ENCODE data around the gene TPRN.

TPRN gene

DNA sequence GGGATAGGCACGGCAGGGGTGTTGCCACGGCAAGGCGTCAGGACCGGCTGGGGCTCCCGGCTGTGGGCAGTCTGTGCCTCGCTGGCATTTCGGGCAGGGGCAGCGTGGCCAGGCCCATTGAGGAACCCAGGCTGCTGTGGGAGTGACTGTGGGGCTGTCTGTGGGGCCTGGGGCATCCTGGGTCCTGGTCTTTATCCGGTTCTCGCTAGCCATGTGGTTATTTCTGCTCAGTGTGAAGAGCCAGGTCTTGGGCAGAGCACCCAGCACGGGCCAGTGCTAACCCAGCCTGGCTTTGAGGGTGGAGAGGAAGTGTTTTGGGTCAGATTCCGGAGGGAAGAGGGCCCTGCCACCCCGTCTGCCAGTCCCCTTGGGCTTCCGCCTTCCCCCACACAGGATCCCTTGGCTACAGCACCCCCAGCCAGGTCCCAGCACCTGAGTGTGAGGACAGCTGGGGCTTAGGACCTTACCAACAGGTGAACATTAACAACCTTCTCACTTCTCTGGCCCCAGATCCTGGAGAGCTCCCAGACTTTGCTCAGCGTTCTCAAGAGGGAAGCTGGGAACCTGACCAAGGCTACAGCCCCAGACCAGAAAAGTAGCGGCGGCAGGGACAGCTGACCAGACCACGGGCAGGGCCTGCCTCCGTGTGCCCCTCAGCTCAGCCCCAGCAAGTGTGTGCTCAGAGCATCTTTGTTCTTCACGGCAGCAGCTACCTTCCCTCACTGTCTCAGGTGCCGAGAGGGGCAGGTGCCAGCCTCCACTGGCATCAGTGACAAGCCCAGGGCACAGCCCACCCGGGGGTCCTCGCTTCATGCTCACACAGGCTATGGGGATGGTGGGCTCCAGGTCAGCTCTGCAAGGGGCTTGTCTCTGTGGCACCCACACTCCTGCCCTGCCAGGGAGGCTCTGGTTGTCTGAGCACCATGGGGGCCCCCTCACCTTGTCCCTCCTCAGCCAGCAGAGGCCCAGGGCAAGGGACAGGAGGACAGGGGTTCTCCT, 10.9 kb downstream of the TPRN start:
- TF ChIP-seq TAF1 (IDR thresholded peaks at IDR 0.05; ENCODE audit: borderline replicate concordance, low read depth, low read length) (no peak), POLR2AphosphoS5 (IDR thresholded peaks at IDR 0.05; ENCODE audit: low read depth, low read length) (no peak), POLR2A (IDR thresholded peaks at IDR 0.05; ENCODE audit: low read depth, low read length) (0 out of 2 replicates have a peak, but pooled peaks have one; percentile 1)
- DNase-seq (ENCODE audit: insufficient read length): no peak
- no peak for FAIRE-seq

DNA sequence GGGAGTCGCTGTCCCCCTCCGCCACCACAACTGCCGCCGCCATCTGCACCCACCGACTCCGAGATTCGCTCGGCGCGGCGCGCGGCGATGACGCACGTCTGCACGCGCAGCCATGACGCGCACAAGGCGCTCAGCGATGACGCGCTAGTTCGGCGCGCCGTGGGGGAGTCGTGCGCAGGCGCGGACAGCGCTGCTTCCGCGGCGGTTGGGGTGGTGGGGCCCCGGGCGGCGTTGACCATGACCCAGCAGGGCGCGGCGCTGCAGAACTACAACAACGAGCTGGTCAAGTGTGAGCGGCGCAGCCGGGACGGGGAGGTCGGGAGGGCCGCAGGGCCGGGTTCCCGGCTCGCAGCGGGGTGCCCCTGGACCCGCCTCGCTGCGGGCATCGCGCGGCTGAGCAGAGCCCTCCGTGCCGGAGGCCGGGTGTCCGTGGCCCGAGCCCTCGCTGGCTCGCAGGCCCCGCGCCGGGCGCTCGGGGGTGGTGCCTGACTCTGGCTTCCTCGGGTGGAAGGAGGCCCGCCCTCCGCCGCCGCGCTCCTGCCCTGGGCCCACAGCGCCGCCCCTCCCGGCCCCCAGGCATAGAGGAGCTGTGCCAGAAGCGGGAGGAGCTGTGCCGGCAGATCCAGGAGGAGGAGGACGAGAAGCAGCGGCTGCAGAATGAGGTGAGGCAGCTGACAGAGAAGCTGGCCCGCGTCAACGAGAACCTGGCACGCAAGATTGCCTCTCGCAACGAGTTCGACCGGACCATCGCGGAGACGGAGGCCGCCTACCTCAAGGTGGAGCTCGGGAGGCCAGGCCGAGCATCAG, 11.8 kb downstream of the TPRN start, which contains the start of the genes ANAPC2 and SSNA1:
Gene ANAPC2 (minus strand): TSS at position 71 of the 807 bp plus-strand sequence. CDS start 28 bp downstream, at position 43.
Gene SSNA1 (plus strand): TSS at position 187 of the 807 bp plus-strand sequence. CDS start 51 bp downstream, at position 238.
- DNase-seq (ENCODE audit: insufficient read length): peak; percentile 91
- peak; percentile 80 for TF ChIP-seq POLR2AphosphoS5 (IDR thresholded peaks at IDR 0.05; ENCODE audit: low read depth, low read length)
- peak; percentile 78 for TF ChIP-seq TAF1 (IDR thresholded peaks at IDR 0.05; ENCODE audit: borderline replicate concordance, low read depth, low read length)
- peak; percentile 90 for TF ChIP-seq POLR2A (IDR thresholded peaks at IDR 0.05; ENCODE audit: low read depth, low read length)
- peak; percentile 100 for FAIRE-seq

DNA sequence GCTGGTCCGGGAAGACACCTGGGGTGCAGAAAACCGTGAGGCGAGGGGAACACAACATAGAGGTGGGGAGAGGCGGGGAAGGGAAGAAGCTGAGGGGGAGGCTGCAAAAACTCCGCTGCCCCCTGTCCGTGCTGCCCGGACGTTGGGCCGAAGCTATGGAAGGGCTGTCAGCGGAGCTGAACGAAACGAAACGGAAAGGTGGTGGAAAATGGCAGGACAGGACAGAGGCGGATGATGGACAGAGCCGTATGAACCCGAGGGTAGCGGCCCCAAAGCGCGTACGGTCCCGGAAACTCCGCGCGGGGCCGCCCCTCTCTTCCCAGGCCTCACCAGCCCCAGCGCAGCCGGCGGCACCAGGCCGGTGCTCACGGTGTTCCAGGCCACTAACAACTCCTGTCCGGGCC, 12.5 kb downstream of the TPRN start:
- no peak for TF ChIP-seq TAF1 (IDR thresholded peaks at IDR 0.05; ENCODE audit: borderline replicate concordance, low read depth, low read length)
- TF ChIP-seq POLR2A (IDR thresholded peaks at IDR 0.05; ENCODE audit: low read depth, low read length): no peak
- no peak for TF ChIP-seq POLR2AphosphoS5 (IDR thresholded peaks at IDR 0.05; ENCODE audit: low read depth, low read length)
- FAIRE-seq: no peak
- no peak for DNase-seq (ENCODE audit: insufficient read length)

DNA sequence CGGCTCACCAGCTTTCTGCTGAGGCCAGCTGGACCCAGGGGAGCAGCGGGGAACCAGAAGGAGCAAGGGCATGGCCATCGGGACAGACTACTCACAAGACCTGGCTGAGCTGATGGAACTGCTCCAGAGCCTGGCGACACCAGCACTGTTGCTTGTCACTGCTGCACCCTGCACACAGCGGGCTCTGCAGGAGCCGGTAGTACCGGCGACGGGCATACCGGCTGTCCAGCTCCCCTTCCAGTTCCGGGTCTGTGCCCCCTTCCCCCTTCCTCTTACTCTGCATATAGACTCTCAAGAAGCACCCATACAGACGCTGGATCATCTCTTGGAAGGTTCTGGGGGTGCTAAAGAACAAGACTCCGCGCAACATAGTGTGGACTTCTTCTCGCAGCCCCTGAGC, 13.2 kb downstream of the TPRN start:
- FAIRE-seq (peak; percentile 21), DNase-seq (ENCODE audit: insufficient read length) (no peak)
- TF ChIP-seq POLR2AphosphoS5 (IDR thresholded peaks at IDR 0.05; ENCODE audit: low read depth, low read length) (no peak), TAF1 (IDR thresholded peaks at IDR 0.05; ENCODE audit: borderline replicate concordance, low read depth, low read length) (no peak), POLR2A (IDR thresholded peaks at IDR 0.05; ENCODE audit: low read depth, low read length) (no peak)

DNA sequence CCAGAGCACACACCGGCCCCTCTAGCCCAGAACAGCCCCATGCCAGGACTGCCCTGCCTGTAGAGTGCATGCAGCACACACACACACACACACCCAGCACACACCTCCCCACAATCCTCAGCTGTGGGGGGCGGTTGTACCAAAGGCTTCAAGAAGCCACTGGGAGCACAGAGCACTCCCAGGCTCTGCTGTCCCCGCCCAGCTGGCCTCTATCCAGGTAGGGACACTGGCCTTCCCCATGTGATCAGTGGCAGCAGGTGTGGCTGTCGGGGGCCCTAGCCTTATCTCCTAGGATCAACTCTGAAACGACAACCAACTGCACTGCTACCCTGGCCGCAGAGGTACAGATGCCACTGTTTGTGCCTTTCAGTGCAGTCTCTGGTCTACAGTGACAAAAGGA, 14.2 kb downstream of the TPRN start:
- TF ChIP-seq POLR2AphosphoS5 (IDR thresholded peaks at IDR 0.05; ENCODE audit: low read depth, low read length) (no peak), TAF1 (IDR thresholded peaks at IDR 0.05; ENCODE audit: borderline replicate concordance, low read depth, low read length) (no peak), POLR2A (IDR thresholded peaks at IDR 0.05; ENCODE audit: low read depth, low read length) (no peak)
- DNase-seq (ENCODE audit: insufficient read length) (no peak), FAIRE-seq (no peak)

DNA sequence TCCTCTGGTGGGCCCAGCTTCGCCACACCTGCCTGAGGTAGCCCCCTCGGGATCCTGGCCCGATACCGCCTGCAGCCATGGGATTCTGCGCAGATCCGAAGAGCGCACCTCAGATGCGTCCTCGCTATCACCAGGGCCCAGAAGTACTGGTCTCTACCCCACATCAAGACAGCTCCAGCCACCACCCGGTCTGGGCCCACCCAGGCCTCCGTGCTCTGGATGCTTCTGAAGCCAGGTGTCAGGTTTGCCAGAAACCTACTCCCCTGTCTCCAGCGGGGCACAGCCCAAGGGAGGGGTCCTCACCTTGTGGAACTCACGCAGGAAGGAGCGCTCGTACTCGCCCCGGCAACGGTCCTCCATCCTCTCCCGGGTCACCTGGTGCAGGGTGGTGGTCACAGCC, 14.6 kb downstream of the TPRN start:
- no peak for TF ChIP-seq POLR2A (IDR thresholded peaks at IDR 0.05; ENCODE audit: low read depth, low read length)
- no peak for TF ChIP-seq POLR2AphosphoS5 (IDR thresholded peaks at IDR 0.05; ENCODE audit: low read depth, low read length)
- no peak for TF ChIP-seq TAF1 (IDR thresholded peaks at IDR 0.05; ENCODE audit: borderline replicate concordance, low read depth, low read length)
- DNase-seq (ENCODE audit: insufficient read length): no peak
- no peak for FAIRE-seq

DNA sequence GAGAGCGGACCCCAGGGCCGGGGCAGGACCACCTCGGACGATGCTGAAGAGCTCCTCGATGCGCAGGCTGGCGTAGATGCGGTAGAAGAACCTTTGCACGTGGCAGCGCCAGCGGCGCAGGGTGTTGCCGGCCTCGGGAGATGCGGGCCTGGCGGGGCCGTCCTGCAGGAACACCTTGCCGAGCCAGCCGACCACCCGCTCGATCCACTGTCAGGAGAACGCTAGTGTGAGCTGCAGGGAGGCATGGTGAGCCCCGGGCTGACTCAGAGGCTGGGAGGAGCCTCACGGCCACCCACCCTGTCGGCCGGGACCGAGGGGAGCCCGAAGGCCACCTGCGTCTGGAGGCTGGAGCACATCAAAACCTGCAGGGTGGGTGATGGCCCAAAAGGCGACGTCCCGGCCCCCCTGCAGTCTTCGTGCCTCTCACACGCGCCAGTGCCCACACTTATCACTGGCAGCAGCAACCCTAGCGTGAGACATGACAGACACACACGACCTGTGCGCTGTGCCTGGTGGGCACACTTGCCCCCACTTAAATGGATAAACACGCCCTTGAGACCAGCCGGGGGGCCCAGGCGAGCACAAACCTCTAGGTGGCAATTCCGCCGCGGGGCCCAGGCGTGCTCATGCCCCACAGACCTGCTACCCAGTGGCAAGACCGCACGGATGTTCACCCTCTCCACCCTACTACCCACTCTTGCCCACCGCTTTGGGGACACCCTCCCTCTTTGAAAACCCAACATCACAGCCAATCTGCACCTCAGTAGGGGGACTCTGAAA, 15.5 kb downstream of the TPRN start:
- TF ChIP-seq POLR2A (IDR thresholded peaks at IDR 0.05; ENCODE audit: low read depth, low read length) (no peak), TAF1 (IDR thresholded peaks at IDR 0.05; ENCODE audit: borderline replicate concordance, low read depth, low read length) (no peak), POLR2AphosphoS5 (IDR thresholded peaks at IDR 0.05; ENCODE audit: low read depth, low read length) (no peak)
- DNase-seq (ENCODE audit: insufficient read length) (no peak), FAIRE-seq (no peak)

DNA sequence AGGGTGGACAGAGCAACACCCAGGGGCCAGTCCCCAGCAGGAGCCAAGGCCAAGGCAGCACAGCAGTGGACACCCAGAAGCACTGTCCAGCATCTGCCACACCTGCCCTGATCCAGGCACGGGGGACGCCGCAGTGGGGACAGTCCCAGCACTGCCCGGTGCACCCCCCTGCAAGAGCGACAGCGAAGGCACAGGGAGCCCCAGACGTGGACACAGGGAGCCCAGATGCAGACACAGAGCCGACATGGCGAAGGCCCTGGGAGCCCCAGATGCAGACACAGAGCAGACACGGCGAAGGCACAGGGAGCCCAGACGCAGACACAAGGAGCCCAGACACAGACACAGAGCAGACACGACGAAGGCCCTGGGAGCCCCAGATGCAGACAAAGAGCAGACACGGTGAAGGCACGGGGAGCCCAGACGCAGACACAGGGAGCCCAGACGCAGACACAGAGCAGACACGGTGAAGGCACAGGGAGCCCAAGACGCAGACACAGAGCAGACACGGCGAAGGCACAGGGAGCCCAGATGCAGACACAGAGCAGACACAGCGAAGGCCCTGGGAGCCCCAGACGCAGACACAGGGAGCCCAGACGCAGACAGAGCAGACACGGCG, 16.5 kb downstream of the TPRN start:
- TF ChIP-seq POLR2A (IDR thresholded peaks at IDR 0.05; ENCODE audit: low read depth, low read length): no peak
- no peak for TF ChIP-seq TAF1 (IDR thresholded peaks at IDR 0.05; ENCODE audit: borderline replicate concordance, low read depth, low read length)
- no peak for TF ChIP-seq POLR2AphosphoS5 (IDR thresholded peaks at IDR 0.05; ENCODE audit: low read depth, low read length)
- FAIRE-seq (no peak), DNase-seq (ENCODE audit: insufficient read length) (no peak)

DNA sequence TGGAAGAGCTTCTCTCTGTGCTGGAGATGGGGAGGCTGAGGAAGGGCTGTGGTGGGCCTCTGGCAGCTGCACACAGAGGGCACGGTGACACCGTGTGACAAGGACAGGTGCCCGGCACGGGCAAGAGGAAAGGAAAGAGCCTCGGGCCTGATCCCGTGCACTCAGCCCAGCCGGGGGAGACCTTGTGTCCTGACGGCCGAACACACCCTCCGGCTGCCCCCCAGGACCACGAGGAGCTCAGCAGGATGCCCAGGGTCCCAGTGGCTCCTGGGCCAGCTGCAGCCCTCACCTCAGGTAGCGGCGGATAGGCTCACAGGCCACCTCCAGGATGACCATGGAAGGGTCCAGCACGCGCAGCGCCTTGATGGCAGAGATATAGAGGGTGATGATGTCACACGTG, 17.7 kb downstream of the TPRN start:
- no peak for FAIRE-seq

DNA sequence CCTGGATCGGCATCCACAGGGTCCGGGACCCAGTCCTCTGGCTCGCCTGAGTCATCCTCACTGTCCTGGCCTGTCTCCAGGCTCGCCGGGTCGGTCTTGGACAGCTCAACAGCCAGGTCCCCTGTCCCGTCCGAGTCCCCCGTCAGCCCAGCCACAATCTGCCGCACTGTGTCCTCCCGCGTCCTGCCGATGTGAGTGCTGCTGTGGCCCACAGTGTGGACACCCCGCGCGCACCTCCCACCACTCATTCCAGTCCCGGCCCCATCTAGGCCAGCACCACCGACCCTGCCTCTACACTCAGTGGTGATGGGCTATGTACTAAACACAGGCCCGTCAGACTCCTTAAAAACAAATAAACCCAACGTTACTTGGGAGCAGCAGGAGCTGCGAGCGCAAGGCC, 18.9 kb downstream of the TPRN start:
- FAIRE-seq (no peak), DNase-seq (ENCODE audit: insufficient read length) (no peak)

More for the DNA sequence above, 17.7 kb downstream of the TPRN start:
- TF ChIP-seq TAF1 (IDR thresholded peaks at IDR 0.05; ENCODE audit: borderline replicate concordance, low read depth, low read length) (no peak), POLR2AphosphoS5 (IDR thresholded peaks at IDR 0.05; ENCODE audit: low read depth, low read length) (no peak), POLR2A (IDR thresholded peaks at IDR 0.05; ENCODE audit: low read depth, low read length) (no peak)
- no peak for DNase-seq (ENCODE audit: insufficient read length)

More for the DNA sequence above, 18.9 kb downstream of the TPRN start:
- no peak for TF ChIP-seq POLR2A (IDR thresholded peaks at IDR 0.05; ENCODE audit: low read depth, low read length)
- TF ChIP-seq POLR2AphosphoS5 (IDR thresholded peaks at IDR 0.05; ENCODE audit: low read depth, low read length): no peak
- TF ChIP-seq TAF1 (IDR thresholded peaks at IDR 0.05; ENCODE audit: borderline replicate concordance, low read depth, low read length): no peak

All from GM12892 (cell line).